OCI-LY3 (cell line): ENCODE measurements around the gene COMMD1.

Experiments
- CTCF ChIP-seq: fragments of 200-600, 300-600 bp; sonication (generic); IDR thresholded peaks from 2 replicates; pipeline ENCODE4 v1.5.1; 2014; ENCODE audit warnings: antibody characterized with exemption, low read length, low read depth
- EZH2phosphoT487 ChIP-seq: fragments of 200-600 bp; shearing (Covaris generic); IDR thresholded peaks from 2 replicates; pipeline ENCODE4 v1.6.1; 2018; ENCODE audit warnings: antibody characterized with exemption, mixed run types, low read depth

- TF ChIP-seq CTCF (no peak), EZH2phosphoT487 (no peak)
Observed at GRCh38 chr2:62144689-62145477, 239.4 kb downstream of the COMMD1 start.
